ENCODE results near the gene EVPL.

- no peak for TF ChIP-seq CTCF (IDR thresholded peaks at IDR 0.05; ENCODE audit: insufficient read depth, low read depth, low read length)
- TF ChIP-seq EZH2 (IDR thresholded peaks at IDR 0.05; ENCODE audit: insufficient read depth, low read length): no peak
Observed at GRCh38 chr17:76009969-76010661, 17.0 kb downstream of the EVPL start.

All from astrocyte (in vitro differentiated cells and primary cell).